Mammary epithelial cell (primary cell): Measurements from ENCODE around the gene MGAT5.

Source experiments
- EZH2 ChIP-seq: IDR thresholded peaks from 2 replicates; pipeline ENCODE4 v1.6.1; 2012; ENCODE audit warnings: low read length, inconsistent platforms, borderline replicate concordance
- TF ChIP-seq, protein P1 (sequence below), 2 donors: IDR thresholded peaks in 1 of 2; conservative IDR thresholded peaks in 1 of 2; 2 replicates each; pipeline ENCODE4 v1.5.1; 2011 to 2012; ENCODE audit warnings: inconsistent platforms in 2 of 2, low read length in 2 of 2, mild to moderate bottlenecking in 2 of 2, control low read depth in 1 of 2, low read depth in 1 of 2; ENCODE audit not compliant: insufficient read depth in 1 of 2; ENCODE audit errors: extremely low read depth in 1 of 2

DNA sequence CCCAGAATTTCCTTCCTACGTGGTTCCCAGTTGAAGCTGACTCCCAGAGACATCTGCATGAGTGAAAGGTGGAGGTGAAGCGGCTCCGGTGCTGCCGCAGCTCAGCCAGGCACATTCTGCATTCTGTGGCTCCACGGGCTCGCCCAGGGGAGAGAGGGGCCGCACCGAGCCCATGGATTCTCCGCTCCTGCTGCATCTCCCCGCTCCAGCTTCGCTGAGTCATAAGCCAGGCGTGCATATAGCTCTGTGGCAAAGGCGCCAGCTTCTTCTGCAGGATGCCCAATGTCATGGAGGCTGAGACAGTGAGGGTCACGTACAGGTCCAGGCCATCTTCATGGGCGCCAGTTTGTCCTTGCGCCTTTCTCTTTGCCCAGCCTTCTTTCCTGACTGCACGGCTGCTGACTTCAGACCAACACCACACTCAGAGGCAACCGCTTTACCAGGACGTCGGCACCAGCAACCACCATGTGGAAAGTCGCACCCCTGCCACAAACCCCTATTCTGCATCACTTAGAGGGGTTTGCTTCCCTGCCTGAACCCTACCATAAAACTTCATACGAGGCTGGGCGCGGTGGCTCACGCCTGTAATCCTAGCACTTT, 215.7 kb downstream of the MGAT5 start:
- no peak for TF ChIP-seq EZH2
- TF ChIP-seq, protein P1, sequence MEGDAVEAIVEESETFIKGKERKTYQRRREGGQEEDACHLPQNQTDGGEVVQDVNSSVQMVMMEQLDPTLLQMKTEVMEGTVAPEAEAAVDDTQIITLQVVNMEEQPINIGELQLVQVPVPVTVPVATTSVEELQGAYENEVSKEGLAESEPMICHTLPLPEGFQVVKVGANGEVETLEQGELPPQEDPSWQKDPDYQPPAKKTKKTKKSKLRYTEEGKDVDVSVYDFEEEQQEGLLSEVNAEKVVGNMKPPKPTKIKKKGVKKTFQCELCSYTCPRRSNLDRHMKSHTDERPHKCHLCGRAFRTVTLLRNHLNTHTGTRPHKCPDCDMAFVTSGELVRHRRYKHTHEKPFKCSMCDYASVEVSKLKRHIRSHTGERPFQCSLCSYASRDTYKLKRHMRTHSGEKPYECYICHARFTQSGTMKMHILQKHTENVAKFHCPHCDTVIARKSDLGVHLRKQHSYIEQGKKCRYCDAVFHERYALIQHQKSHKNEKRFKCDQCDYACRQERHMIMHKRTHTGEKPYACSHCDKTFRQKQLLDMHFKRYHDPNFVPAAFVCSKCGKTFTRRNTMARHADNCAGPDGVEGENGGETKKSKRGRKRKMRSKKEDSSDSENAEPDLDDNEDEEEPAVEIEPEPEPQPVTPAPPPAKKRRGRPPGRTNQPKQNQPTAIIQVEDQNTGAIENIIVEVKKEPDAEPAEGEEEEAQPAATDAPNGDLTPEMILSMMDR (conservative IDR thresholded peaks at IDR 0.05 in 1 of 2, IDR thresholded peaks at IDR 0.05 in 1 of 2; ENCODE audit: extremely low read depth in 1 of 2, insufficient read depth in 1 of 2, low read depth in 1 of 2, low read length in 2 of 2), result no peak
